Stimulated activated CD8-positive, alpha-beta memory T cell treated with anti-CD3 and anti-CD28 coated beads, Interleukin-4, amount 100 ng/mL, for 48 hours (primary cell): ENCODE results near the gene TAAR6.
"Not testable (repeated sequence)": the region's sequence is repeated elsewhere in the genome, so short reads cannot be mapped to it uniquely, and the experiment has no call there.

Experiments used
- DNase-seq: peaks from one replicate; pipeline ENCODE4 v3.0.0-alpha.2; 2020

The TAAR6 gene

GRCh38 chr6:132592855-132593254 is 22.7 kb downstream of the TAAR6 start:
- no peak for DNase-seq

DNA sequence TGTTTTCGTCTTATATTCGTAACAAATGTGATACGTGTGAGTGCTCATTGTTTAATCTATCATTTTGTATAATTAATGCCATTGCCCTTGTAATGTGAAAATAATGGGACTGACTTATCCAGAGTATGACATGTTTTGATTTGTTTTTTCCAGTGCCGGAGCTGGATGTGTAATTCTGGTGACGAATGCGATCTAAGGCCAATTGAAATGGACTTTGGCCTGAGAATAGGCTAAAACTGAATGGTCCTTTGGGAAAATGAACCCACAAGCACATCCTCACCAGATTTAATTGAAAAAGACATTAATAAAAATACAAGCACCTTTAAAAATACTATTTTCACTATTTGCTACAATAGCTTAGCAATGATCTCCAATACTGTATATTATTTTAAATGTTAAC is 26.1 kb downstream of the TAAR6 start:
- no peak for DNase-seq

DNA sequence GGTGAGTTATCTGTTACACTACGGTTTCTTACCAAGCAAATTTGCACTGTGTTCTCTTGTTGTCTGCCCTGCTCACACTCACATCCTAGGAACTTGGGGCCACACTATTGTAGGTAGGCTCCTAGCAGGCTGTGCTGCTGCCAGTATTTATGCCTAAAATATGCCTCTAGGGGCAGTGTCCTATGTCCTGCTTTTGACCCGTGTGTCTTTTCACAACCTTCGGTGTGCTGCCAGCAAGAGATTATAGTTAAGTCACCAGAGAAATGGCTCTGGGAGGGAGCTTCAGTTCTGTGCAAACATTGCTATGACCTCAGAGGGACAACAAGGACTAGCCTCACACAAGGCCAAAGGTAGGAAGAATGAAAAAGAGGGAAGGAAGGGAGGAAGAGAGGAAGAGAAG is 28.4 kb downstream of the TAAR6 start:
- DNase-seq, result no peak

DNA sequence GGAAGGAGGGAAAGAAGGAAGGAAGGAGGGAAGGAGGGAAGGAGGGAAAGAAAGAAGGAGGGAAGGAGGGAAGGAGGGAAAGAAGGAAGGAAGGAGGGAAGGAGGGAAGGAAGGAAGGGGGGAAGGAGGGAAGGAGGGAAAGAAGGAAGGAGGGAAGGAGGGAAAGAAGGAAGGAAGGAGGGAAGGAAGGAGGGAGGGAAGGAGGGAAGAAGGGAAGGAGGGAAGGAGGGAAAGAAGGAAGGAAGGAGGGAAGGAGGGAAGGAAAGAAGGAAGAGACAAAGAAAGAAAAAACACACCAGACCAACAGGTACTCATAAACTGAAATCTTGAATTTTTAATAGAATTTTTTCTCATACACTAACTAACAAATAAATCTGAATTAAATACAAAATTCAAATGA is 30.8 kb downstream of the TAAR6 start:
- DNase-seq, result not testable (repeated sequence)

DNA sequence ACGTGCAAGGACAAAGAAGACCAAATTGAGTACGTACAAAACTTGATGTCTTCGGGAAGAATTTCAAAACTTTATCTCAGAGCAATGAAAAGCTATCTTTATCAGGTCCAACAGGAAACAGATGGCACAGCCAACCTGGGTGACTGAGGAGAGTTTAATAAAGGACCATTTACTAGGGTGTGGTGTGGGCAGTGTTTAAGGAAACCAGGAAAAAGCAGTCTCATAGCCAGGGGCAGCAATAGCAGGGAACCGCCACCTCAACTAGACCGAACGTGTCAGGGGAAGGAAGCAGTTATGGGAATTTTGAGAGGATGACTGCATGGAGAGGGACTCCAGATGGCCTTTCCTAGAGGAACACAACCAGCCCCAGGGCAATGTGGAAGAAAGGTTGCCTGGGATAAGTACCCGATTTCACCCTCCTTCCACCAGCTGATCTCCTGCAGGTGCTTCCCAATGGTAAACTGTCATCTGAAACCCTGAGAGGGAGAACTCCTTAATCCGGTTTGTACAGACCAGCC is 34.6 kb downstream of the TAAR6 start:
- no peak for DNase-seq

- DNase-seq, result no peak
These were observed 37.6 kb downstream of the TAAR6 start for GRCh38 chr6:132607544-132608233.

DNA sequence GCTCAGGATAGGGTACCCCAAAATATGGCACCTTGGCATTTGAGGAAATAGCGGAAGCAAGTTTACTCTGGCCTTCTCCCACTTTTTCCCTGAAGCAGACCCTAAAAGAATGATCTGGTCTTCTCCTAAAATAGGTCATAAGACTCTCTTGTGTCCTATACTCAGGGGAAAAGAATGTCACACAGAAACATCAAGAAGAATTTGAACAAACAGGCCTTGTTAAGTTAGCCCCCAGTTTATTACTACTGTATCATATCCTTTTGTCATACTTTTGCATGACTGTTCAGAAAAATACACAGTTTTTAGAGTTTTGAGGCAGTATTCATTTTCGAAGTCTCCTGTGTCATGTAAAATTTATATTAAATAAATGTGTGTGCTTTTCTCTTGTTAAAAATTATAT is 41.5 kb downstream of the TAAR6 start:
- DNase-seq, result no peak

DNA sequence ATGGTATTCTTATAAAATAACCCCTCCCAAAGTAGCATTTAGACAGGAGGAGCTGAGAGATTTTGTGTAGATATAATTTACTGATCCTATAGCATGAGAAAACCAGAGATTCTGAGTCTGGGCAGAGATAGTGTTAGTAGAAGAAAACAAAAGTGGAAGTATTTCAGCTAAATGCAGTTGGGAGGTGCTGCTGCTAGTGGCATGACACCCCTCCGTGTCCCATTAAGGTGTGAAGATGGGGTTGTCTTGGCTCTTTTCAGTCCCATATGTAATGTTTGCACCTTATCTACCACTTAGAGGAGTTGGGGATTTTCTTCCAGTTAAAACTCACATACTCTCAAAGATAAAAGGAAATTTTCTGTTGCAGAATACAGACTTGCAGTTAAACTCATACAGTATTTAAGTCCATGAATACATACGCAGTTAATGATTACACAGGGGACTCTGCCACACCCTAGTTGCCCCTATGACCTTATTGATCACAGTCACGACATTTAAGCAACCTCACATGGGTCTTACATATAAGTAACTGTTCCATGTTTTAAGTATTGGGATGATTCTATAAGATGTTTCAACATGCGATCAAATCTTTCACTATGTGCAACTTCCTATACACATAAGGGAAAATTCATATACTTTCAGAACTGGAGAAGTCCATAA is 42.5 kb downstream of the TAAR6 start:
- DNase-seq, result no peak

GRCh38 chr6:132614554-132614953 is 44.4 kb downstream of the TAAR6 start:
- no peak for DNase-seq

DNA sequence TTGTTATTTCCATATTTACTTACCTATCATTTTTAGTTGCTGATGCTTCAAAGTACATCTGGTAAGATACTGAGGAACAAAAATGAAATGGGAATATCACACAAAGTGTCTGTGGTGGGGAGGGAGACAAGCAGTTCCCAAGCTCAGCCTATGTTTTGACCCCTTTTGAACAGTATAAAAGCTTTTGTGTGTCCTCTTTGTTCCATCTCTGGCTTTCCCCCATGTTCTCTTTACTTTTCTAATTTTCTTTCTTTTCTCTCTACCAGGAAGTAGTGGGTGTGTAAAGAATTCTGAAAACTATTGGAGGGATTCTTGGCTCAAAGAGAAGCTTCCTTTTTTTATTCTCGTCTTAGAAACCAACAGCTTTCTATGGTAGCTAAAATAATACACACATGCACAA is 46.6 kb downstream of the TAAR6 start:
- no peak for DNase-seq
